H1 (cell line): ENCODE results near the gene PFKM. TPM values are rescaled to one million over a fixed set of nuclear protein-coding genes. Genes with fewer than 3 reads are reported as not detected.

Source experiments
- ASH2L ChIP-seq: fragments of 200-600, 300-600 bp; sonication (generic); IDR thresholded peaks from one replicate; pipeline ENCODE4 v1.7.1; 2017; ENCODE audit warnings: low read length
- CBX5 ChIP-seq: fragments of 300-800, 300-1000 bp; sonication (generic); IDR thresholded peaks from 2 replicates; pipeline ENCODE4 v1.7.1; 2016; ENCODE audit warnings: antibody characterized with exemption, low read length, low read depth
- CTBP2 ChIP-seq: IDR thresholded peaks from 2 replicates; pipeline ENCODE4 v1.7.0; 2011; ENCODE audit warnings: borderline replicate concordance, mild to moderate bottlenecking, moderate library complexity, mixed read lengths, low read length; ENCODE audit not compliant: insufficient read depth, insufficient read length
- EP300 ChIP-seq, 2 experiments: IDR thresholded peaks; 1 replicate in 1 of 2; 2 replicates in 1 of 2; pipeline ENCODE4 v1.6.1; 2011 to 2012; ENCODE audit warnings: low read depth in 2 of 2, low read length in 2 of 2, mild to moderate bottlenecking in 2 of 2, borderline replicate concordance in 1 of 2, inconsistent platforms in 1 of 2, moderate library complexity in 1 of 2
- HDAC6 ChIP-seq: IDR thresholded peaks from one replicate; pipeline ENCODE4 v1.7.1; 2012; ENCODE audit warnings: low read depth, mild to moderate bottlenecking, inconsistent platforms, low read length, moderate library complexity
- SIN3A ChIP-seq, 2 experiments: IDR thresholded peaks in 1 of 2; conservative IDR thresholded peaks in 1 of 2; 2 replicates each; pipeline ENCODE4 v1.6.1; 2011 to 2012; ENCODE audit warnings: low read length in 2 of 2, improper control_type of control experiment in 1 of 2, low read depth in 1 of 2, mild to moderate bottlenecking in 1 of 2
- SRF ChIP-seq: IDR thresholded peaks from 2 replicates; pipeline ENCODE4 v1.6.1; 2011; ENCODE audit warnings: mild to moderate bottlenecking, low read depth, low read length, moderate library complexity
- polyA plus RNA-seq, 7 experiments: library from polyadenylated mRNA; depleted of rRNA in 3 of 7; stranded (reverse) in 5 of 7; unstranded in 2 of 7; fragments of >200 nt in 5 of 7; fragments of 200-250 nt in 2 of 7; gene quantifications; 1 replicate in 5 of 7; 2 replicates in 1 of 7; 4 replicates in 1 of 7; pipeline versions ENCODE4 v1.2.1 to v1.2.3, GENCODE V29; 2011 to 2013; ENCODE audit warnings: missing spikeins in 2 of 7, mixed read lengths in 2 of 7
- total RNA-seq: library from RNA; stranded (reverse); fragmentation: NEBNext Ultra II Directional; extraction: Animal tissue kit (Norgen Biotek cat#: 25700); gene quantifications from 2 replicates; pipeline ENCODE4 v1.2.1, GENCODE V29; 2021

PFKM gene
- total and polyA plus RNA-seq, 2 of the 8 experiments (the other 6 are each of a cell fraction or from before 2014, with no cell fraction given): 62.6 to 106 TPM

DNA sequence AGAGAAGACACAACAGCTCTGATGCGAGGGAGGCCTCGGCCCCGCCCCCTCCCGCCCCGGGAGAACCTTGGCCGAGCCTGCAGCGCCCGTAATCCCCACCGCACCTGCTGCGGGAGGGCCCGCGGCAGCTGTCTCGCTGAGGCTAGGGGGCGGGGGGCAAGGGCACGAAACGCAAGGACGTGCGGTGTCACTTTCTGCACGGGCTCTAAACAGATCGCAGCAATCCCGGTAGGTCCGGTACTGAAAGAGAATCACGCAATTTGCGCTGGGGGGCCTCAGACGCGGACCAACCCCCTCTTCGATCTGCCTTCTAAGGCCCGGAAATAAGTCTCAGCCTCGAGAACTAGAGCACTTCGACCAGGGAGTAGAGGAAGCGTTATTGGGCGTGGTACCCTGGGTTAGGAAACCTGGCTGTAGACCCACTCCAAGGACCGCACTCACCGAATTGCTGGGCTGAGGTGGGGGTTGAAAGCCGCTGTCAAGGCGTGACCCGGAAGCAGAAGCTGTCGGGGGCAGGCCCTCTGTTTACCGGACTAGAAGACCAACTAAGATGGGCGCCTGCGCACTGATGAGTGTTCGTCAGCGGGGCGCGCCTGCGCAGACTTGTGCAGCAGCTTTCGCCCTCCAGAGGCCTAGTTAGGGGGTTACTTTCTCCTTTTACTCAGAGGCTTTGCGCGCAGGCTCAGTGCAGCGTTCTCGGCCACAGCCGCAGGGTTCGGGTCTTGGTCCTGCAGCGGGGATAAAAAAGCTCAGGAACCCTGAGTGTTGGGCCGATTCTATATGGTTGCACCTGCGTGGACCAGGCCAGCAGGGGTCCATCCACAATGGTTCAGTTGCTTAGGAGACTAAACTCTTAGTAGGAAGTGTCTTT lies 38.1 kb downstream of the PFKM start, which contains the start of gene ASB8 (continued):
- TF ChIP-seq CBX5 (no peak), EP300 (IDR thresholded peaks at IDR 0.05; ENCODE audit: borderline replicate concordance in 1 of 2, low read depth in 2 of 2, low read length in 2 of 2) (no peak), SIN3A (conservative IDR thresholded peaks at IDR 0.05 in 1 of 2, IDR thresholded peaks at IDR 0.05 in 1 of 2; ENCODE audit: low read depth in 1 of 2, low read length in 2 of 2) (peak; percentile 97 to 99), ASH2L (peak; percentile 93), CTBP2 (peak; percentile 80), SRF (no peak), HDAC6 (no peak)
